Glomerular visceral epithelial cell (primary cell): ENCODE results near the gene TMEM158.
A peak's percentile ranks its signal among the peaks of the same experiment; 100 is the strongest.

ENCODE experiments used
- DNase-seq: peaks from one replicate; pipeline ENCODE4 v3.0.0-alpha.2; 2016; ENCODE audit errors: extremely low spot score

TMEM158 gene

GRCh38 chr3:45199837-45200648 lies 26.0 kb downstream of the TMEM158 start:
- peak; percentile 88 for DNase-seq

- DNase-seq: no peak
These were observed 27.5 kb downstream of the TMEM158 start for GRCh38 chr3:45198264-45199260.

GRCh38 chr3:45194791-45195190 lies 31.3 kb downstream of the TMEM158 start:
- no peak for DNase-seq

- no peak for DNase-seq
These were observed 34.1 kb downstream of the TMEM158 start for GRCh38 chr3:45191924-45192417.

- DNase-seq: no peak
These were observed 34.7 kb downstream of the TMEM158 start for GRCh38 chr3:45191424-45191823.

GRCh38 chr3:45188719-45189659 lies 37.1 kb downstream of the TMEM158 start:
- no peak for DNase-seq

- no peak for DNase-seq
These were observed 38.4 kb downstream of the TMEM158 start for GRCh38 chr3:45187694-45188141.

- DNase-seq: no peak
These were observed 39.2 kb downstream of the TMEM158 start for GRCh38 chr3:45186871-45187270.

- DNase-seq: no peak
These were observed 40.6 kb downstream of the TMEM158 start for GRCh38 chr3:45185461-45185860.

- no peak for DNase-seq
These were observed 41.0 kb downstream of the TMEM158 start for GRCh38 chr3:45185052-45185451.

GRCh38 chr3:45183872-45184262 lies 42.2 kb downstream of the TMEM158 start:
- DNase-seq: no peak

GRCh38 chr3:45182915-45183871 lies 42.9 kb downstream of the TMEM158 start:
- DNase-seq: peak; percentile 79

GRCh38 chr3:45181496-45181895 lies 44.6 kb downstream of the TMEM158 start:
- no peak for DNase-seq

- DNase-seq: no peak
These were observed 45.2 kb downstream of the TMEM158 start for GRCh38 chr3:45180899-45181298.

- peak; percentile 74 for DNase-seq
These were observed 46.0 kb downstream of the TMEM158 start for GRCh38 chr3:45180051-45180450.

- no peak for DNase-seq
These were observed 46.9 kb downstream of the TMEM158 start for GRCh38 chr3:45179163-45179562.

GRCh38 chr3:45178183-45179023 lies 47.7 kb downstream of the TMEM158 start:
- DNase-seq: peak; percentile 94

GRCh38 chr3:45176912-45177311 lies 49.2 kb downstream of the TMEM158 start:
- no peak for DNase-seq
